HG02970 (cell line): ENCODE measurements around the gene TREH.

Experiments used
- ATAC-seq: cut with Tn5 transposase; IDR thresholded peaks from one replicate; pipeline ENCODE4 v1.9.1; 2021; ENCODE audit warnings: mild to moderate bottlenecking, moderate library complexity, moderate number of reproducible peaks; ENCODE audit not compliant: unreplicated experiment, low FRiP score

TREH gene

DNA sequence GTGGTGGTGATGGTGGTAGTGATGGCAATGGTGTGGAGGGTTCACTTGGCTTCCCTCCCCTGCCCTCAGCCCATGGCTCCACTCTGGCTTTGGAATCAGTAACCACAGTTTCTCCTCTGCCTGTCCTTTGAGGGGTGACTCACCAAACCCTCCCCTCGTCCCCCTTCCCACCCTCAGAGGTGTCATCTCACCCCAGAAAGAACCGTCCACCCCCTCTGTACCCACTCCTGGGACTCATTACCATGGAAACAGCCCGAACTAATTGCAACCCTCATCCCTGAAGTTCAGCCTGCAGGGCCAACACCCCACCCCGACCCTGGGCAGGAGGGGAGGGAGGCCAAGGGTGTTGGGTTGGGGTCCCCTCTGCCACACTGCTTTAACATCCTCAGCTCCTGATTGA, 45.5 kb downstream of the TREH start:
- ATAC-seq: no peak

DNA sequence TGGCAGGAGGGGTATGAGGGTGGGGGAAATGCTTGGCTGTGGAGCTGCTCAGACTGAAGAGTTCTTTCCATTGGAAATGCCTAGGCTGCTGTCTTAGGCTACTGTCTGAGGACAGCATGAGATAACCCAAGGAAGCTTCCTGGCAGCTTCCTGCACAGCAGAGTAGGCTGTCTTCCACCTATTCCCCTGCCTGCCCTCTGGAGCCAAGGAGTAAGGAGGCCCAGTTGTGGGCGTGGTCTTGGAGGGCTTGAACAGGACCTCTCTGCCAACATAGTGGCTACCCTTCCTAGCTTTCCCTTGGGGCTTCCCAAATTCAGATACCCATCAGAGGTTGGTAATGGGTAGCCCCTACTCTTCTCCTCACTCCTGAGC, 46.1 kb downstream of the TREH start:
- no peak for ATAC-seq

DNA sequence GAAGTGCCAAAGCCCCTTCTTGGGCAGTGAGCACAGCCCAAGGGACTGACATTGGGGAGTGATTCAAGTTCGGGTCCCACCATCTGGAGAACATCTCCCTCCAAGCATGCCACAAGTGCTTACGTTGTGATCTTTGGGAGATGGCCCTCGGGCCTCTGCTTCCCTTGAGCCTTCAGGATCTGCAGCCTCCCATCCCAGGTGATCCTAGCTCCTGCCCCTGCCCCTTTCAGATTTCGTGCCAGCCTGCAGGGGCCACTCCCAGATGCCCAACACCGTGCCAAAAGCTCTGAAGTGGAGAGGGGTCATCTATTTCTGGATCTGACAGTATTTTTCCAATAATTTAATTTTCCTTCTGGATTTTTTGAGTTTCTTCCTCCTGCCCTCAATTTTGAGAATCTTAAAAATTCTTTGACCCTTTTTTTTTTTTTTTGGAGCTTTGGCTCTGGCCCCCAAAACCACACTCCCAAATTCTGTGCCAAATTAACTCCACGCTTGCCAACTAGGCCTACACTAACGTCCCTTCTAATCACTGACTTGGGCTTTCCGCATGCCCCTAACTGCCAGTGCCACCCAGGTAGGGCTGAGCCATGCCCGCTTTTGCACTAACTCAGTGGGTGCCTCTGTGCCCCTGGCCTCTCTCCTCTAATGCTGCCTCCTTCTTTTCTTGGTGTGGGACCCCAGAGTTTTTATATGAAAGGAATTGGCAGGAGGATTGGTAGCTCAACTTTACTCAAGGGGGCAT, 46.7 kb downstream of the TREH start:
- no peak for ATAC-seq

DNA sequence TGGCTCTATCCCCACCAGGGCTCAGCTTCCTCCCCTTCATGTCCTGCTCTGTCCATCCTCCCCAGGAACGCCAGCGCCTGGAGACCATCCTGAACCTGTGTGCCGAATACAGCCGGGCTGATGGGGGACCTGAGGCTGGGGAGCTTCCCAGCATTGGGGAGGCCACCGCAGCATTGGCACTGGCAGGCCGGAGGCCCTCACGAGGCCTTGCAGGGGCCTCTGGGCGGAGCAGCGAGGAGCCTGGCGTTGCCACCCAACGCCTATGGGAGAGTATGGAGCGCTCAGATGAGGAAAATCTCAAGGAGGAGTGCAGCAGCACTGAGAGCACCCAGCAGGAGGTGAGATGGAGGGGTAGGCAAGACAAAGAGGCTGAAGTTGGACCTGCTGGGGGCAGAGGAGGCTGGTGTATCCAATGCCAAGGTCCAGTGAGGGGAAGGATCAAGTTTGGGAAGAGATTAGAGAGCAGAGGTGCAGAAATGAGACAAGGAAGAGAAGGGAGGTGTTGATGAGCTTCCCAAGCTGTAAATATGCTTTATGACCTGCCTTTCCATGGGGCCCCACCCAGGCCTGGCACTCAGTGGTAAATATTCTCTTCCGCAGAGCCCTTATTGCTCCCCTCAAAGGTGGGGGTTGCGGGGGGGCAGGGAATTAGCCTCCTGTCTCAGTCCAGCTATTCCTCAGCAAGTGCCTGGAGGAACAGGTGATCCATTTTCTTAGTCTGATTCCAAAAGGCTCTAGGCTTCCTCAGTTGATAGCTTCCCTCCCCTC, 48.1 kb downstream of the TREH start:
- no peak for ATAC-seq

DNA sequence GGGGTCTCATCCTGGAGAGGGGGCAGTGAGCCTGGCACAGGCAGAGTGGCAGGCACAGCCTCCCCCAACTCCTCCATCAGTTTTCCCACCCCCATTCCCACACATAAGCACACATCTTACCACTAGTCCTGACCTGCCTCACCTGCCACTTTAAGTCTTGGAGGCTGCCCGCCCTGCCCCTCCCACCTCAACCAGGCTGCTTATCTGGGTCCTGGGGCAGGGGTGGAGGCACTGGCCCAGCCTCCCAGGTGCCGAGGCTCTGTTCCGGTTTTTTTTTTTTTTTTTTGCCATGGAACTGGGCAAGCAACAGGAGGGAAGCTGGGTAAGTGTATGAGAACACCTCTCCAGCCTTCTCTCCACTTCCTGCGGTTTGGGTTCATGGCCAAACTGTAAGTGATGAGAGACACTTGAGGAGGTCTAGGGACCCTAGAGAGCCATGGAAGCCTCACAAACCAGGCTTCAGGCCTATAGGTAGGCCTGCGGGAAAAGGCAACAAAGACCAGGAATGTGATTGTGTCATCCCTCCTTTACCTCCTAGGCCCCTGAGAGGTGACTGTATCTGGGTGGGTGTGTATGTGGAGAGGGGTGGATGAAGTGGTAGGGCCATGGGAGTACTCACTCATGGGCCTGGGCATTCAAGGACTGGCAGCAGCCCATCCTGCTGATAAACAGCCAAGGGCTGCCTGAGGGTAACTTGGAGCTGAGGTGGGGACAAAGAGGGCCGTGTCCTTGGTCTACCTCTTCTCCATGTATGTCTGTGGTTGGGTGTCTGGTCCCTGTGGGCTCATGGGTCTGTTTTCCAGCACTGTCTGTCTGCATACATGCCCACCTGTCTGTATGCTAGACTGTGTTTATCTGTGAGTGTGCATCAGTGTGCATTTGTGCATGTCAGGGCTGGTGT, 49.4 kb downstream of the TREH start:
- no peak for ATAC-seq

DNA sequence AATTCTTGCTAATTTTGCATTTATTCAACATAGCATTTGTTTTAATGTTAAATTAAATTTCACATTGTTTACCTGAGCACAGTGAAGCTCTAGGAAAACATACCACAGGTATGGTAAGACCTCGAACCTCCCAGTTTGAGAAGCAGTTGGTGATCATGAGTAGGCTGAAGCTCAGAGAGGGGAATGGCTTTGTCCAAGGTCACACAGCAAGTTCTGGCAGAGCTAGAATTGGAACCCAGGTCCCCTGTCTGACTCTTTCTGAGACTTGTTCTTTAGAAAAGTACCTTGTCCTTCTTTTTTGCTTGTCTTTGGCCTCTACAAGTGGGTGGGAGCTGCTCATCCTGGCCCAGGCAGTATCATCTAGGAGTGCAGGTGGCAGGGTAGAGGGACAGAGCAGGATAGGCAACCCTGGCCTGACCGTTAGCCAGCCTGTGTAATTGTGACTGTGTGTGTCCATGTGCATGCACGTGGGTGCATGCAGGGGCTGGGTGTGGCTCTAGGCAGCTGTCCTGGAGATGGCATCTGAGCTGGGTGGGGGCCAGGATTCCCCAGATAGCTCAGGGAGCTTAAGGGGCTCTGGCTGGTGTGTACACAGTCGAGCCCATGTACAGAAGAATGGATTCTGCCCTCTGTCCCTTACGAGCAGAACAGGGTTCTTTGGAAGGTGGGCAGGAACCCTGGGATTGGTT, 50.4 kb downstream of the TREH start:
- ATAC-seq: no peak

DNA sequence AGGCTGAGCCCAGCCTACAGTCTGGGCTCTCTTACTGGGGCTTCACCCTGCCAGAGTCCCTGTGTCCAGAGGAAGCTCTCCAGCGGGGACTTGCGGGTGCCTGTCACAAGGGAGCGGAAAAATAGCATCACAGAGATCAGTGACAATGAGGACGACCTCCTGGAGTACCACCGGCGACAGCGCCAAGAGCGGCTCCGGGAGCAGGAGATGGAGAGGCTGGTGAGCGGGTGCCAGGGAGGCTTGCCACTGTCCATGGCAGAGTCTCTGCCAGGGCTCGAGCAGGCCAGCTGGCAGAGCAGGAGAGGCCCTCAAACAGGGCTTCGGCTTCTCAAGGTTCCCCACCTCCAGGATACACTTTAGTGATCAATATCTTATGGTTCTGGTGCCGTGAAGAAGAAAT, 51.0 kb downstream of the TREH start:
- no peak for ATAC-seq

DNA sequence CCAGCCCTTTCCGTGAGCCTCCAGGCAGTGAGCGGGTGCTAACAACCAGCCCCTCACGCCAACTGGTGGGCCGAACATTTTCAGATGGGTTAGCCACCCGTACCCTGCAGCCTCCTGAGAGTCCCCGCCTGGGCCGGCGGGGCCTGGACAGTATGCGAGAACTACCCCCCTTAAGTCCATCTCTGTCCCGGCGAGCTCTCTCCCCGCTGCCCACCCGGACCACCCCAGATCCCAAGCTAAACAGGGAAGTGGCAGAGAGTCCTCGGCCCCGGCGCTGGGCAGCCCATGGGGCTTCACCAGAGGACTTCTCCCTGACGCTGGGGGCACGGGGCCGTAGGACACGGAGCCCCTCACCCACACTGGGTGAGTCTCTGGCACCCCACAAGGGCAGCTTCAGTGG, 51.4 kb downstream of the TREH start:
- ATAC-seq: no peak

DNA sequence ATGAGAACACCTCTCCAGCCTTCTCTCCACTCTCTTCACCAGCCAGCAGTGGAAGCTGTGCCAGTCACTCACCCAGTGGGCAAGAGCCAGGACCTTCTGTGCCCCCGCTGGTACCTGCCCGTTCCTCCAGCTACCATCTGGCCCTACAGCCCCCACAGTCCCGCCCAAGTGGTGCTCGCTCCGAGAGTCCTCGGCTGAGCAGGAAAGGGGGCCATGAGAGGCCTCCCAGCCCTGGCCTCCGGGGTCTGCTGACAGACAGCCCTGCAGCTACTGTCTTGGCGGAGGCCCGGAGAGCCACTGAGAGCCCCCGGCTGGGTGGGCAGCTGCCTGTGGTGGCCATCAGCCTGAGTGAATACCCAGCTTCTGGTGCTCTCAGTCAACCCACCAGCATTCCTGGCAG, 51.9 kb downstream of the TREH start:
- no peak for ATAC-seq

DNA sequence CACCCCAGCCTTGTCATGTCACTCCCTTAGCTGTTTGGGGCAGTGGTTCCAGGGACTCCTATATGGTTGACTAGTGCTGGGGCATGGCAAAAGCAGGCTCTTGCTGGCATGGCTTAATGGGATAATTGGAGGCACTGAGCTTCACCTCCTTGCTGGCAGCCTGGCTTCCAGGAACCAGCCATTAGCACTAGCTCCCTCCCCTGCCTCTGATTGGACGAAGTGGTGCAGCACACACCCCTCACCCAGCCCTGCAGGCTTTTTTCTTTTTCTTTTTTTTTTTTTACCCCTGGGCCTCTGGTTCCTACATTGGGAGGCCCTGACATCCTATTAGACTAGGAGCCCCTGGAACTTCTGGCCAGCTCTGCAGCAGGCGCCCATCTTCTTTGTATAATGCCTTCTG, 53.5 kb downstream of the TREH start:
- ATAC-seq: no peak

DNA sequence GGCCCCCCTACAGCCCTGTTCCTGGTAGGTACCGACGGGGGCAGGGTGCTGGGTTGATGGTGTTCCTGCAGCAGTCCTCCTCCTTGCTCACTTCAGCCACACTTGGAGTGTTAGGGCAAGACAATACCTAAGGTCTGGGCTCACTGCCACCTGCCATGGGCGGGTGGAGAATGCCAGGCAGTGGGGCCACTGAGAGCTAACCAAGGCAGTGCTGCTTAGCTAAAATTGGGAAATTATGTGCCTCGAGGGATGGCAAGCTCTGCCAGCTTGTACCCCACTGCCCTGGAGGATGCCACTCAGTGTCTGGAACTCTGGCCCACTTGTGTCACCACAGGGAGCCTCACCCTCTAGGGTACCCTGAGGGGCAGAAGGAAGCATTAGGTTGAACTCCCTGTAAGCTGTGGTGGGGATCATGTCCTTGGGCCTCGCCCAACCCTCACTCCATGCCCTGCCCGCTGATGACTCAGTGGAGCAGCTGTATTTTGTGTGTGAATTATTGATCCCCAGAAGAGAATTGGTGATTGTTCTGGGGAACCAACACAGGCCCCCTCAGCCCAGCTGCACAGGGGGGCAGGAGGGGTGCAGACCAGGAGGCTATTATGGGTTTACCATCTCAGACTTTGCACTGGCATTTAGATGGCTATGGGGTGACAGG, 54.3 kb downstream of the TREH start:
- ATAC-seq: no peak

DNA sequence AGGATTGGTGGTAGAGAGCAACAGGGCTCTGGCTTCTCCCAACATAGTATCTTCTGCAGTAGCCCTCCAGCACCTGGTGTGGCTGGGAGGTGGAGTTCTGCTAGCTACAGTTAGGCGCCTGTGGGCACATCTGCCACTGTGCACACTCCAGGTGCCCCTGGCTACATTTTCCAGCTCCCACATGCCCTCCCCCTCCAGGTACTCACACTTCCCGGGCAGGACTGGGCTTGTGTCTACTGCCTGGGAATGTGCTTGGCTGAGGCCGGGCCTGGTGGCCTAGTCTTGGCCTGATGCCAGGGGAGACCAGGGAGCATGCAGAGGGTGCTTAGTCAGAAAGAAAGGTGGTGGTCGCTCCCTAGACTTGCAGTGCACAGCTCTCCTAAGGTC, 56.2 kb downstream of the TREH start:
- no peak for ATAC-seq

DNA sequence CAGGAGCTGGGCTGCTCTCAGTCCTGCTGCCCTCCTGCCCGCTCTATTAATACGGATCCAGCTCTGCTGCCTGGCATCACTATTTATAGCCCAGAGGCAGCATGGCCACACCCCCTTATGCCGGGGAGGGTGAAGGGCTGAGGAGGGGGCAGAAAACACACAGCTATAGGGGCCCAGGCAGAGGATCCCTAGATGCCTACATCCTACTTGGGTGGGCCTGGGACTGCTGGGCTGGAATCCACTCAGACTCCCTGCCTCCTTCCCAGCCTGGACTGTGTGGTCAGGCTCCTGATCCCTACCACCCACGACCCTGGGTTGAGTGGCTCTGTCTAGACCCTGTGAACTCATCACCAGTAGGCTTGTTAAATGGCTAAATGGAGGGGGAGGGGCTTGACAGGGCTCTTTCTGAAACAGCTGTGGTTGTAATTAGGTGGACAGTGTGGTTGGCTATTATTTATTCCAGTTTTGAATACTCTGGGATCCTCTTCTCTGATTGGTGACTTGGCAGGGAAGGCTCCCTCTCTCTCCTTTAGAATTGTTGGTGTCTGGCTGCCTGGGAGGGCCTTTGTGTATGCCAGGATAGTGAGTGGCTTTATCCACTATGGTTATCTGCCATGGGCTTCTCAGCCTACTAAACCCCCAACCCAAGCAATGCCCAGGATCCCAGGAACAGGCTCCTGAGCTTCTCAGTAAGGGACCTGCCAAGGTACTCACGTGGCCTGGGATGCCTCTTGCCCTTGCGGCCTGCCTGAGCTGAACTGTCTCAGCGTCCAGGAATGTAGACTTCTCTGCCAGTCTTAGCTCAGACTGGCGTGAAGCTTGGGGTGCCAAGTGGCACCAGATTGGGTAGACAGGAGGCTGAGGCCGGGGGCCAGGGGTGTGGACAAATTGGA, 56.8 kb downstream of the TREH start:
- no peak for ATAC-seq

DNA sequence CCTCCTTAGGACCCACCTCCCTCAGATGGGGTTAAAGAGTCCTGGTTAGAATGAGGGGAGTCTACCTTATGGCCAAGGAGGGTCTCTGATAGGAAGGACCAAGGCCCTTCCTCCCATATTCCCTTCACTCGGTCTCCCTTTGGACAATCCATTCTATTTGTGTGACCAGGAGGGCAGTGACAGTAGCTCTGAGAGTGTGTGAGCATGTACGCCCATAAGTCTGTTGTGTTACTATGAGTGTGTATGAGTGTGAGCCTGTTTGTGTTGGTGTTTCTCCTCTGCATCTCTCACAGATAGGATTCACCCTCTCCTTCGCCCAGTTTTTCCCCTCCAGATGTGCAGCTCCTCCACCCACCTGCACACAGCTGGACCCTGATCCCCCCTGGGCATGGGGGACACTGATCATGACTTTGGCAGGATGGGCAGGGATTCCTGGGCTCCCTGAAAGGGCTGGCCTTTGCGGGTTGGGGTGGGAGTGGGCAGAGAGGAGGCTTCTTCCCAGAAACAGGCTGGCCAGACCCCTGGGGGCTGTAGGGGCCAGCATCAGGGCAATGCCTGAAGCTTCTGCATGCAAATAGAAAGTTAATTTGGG, 57.6 kb downstream of the TREH start:
- ATAC-seq: no peak

DNA sequence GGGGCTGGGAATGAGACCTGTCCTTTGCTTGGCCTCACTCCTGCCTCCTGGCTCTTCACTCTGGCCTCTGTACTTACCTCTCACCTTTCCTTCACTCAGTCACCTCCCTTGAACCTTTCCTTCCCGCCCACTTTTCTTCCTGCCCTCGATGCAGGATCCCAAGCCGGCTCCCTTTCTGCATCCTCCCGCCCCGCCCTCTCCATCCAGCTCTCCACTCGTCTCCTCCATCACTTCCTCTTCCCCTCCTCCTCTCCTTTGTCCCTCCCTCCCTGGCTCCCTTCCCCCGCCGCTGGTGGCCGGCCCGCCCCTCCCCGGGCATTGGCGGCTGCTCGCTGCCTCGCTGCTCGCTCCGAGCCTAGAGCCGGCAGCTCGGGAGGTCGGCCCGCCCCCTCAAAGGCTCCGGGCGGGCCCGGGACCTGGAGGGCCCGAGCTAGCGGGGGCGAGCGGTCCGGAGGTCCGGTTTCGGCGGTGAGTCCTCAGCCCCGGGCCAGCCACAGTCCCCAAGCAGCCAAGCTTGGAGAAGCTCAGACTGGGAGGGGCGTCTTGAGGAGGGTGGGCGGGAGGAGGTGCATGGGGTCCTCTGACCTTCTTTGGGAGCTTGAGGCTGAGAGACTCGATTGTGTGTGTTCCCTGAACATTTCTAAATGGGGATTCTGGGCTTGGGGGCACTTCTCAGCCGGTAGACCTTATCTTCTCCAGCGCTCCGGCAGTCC, 58.2 kb downstream of the TREH start:
- ATAC-seq: no peak

DNA sequence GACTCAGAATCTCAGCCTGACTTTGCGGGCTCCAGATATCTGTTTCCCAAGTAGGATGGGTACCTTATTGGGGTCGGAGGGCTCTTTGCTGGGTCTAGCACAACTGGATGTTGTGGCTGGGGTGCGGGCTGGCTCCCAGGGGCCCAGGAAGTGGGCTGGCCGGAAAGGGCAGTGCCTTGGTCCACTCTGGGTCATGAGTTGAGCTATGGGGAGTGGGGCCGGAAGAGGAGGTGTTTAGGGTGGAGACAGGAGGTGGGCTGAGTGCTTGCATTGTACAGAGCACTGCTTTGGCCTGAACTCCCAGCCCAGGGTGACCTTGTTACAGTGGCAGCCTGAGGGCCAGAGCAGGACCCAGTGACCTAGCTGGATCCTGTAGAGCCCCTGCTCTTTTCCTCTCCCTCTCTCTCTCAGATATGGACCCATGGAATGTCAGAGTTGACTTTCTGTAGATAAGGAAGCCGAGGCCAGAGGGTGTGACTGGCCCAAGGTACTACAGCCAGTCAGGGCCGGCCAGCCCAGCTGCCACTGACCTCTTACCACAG, 58.9 kb downstream of the TREH start:
- no peak for ATAC-seq

DNA sequence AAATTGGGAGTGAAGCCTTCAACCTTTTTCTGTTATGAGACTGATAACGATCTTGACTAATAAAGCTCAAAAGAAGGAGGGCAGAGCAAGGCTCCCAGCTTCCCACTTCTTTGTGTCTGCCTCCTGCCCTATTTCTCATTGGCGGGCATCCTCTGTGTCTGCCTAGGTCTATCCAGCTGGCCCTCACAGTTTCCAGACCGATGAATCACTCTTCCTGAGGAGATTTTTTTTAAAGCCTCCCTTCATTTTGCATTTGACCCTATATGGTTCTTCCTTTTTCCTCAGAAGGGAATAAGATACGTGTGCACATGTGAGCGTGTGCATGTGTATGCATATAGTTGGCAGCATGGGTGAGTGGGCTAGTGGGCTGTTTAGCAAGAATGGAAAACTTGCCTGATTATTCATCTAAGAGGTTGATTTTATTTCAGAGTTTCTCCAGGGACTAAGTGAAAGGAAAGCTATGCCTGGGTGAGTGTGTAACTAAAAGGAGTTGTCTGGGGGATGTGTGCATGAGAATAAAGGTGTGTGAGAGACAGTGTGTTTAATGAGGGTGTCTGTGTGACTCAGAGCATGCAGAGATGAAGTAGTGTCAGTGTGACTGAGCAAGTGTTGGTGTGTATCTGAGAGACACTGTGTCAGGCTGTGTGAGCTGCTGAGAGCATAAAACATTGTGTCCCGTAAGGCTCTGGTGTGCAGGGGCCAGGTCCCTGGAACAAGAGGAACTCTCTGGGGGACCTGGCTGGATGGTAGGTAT, 59.8 kb downstream of the TREH start:
- ATAC-seq: no peak
